Adrenal gland (tissue), 19 donors: Measurements from ENCODE around the gene TMA16. TPM values are rescaled to one million over a fixed set of nuclear protein-coding genes. Genes with fewer than 3 reads are reported as not detected.
A peak's percentile ranks its signal among the peaks of the same experiment; 100 is the strongest.
"Not testable (repeated sequence)": the region's sequence is repeated elsewhere in the genome, so short reads cannot be mapped to it uniquely, and the experiment has no call there.

Source experiments
- DNase-seq, 7 donors: peaks; one replicate each; pipeline ENCODE4 v3.0.0-alpha.2; 2019 to 2020
- H3K27ac ChIP-seq, 5 donors: fragments of 200-600 bp; sonication (generic) in 4 of 5; 1 replicate in 3 of 5; 2 replicates in 2 of 5; pipeline versions ENCODE4 v1.5.1 to v1.8.0; 2016 to 2020; ENCODE audit warnings: mild to moderate bottlenecking in 1 of 5
- H3K27me3 ChIP-seq: fragments of 200-600 bp; 2 replicates; pipeline ENCODE4 v1.8.0; 2021
- H3K36me3 ChIP-seq, 2 donors: fragments of 200-600 bp; replicated peaks in 1 of 2; 1 replicate in 1 of 2; 2 replicates in 1 of 2; pipeline versions ENCODE4 v1.5.1 to v1.8.0; 2018 to 2022
- H3K4me1 ChIP-seq, 2 donors: fragments of 200-600 bp; replicated peaks in 1 of 2; 1 replicate in 1 of 2; 2 replicates in 1 of 2; pipeline versions ENCODE4 v1.5.1 to v1.8.0; 2018 to 2021
- H3K4me3 ChIP-seq, 4 donors: fragments of 200-600 bp; sonication (generic) in 3 of 4; one replicate each; pipeline ENCODE4 v1.5.1; 2016 to 2018
- H3K9me3 ChIP-seq, 3 donors: fragments of 200-600 bp; sonication (generic) in 1 of 3; replicated peaks in 1 of 3; 1 replicate in 2 of 3; 2 replicates in 1 of 3; pipeline versions ENCODE4 v1.5.1 to v1.8.0; 2016 to 2021
- POLR2A ChIP-seq, 2 donors: fragments of 450-650 bp; IDR thresholded peaks; one replicate each; pipeline ENCODE4 v1.6.1; 2017; ENCODE audit warnings: antibody characterized with exemption in 2 of 2, mild to moderate bottlenecking in 2 of 2, moderate library complexity in 1 of 2
- WGBS, 4 donors: extraction: QIAGEN DNeasy Blood & Tissue Kit in 2 of 4; methylation state at CpG; one replicate each; pipeline versions ENCODE4 v1.1.5 to v1.1.7; 2013 to 2017; 5-methylcytosine and 5-hydroxymethylcytosine counted together
- intact Hi-C, 2 donors: fragments of 100-400 bp; cut with DNase I; formaldehyde crosslinking; loops; one replicate each; pipeline versions ENCODE4 v1.14.1 to v1.15.0; 2022 to 2023
- long read RNA-seq, 10 donors: library from polyadenylated mRNA in 3 of 10; unstranded in 2 of 10; stranded (forward) in 1 of 10; transcript quantifications; one replicate each; pipeline ENCODE4 v2.0.0 and lab custom pipeline, GENCODE V29; 2021 to 2026
- polyA plus RNA-seq, 3 donors: library from polyadenylated mRNA; stranded (reverse); fragments of 200-250 nt in 2 of 3; fragments of 350-450 nt in 1 of 3; fragmentation: Illumina TruSeq in 1 of 3; extraction: RNeasy Lipid Tissue Mini Kit (QIAGEN cat#74804) in 1 of 3; gene quantifications; one replicate each; pipeline ENCODE4 v1.2.3, GENCODE V29; 2013 to 2014
- total RNA-seq, 9 donors: library from RNA; depleted of rRNA in 4 of 9; stranded (reverse); fragments of >200 nt in 4 of 9; fragments of 120-200 nt in 1 of 9; fragmentation: NEBNext Ultra II Directional in 1 of 9; extraction: Animal tissue kit (Norgen Biotek cat#: 25700) in 1 of 9; gene quantifications; one replicate each; pipeline versions ENCODE4 v1.1.0 to v1.2.4, GENCODE V29; 2013 to 2023
- TF ChIP-seq, protein P1 (sequence below), 6 experiments: fragments of 450-650 bp in 4 of 6; fragments of 200-600 bp in 2 of 6; sonication (generic) in 1 of 6; IDR thresholded peaks; 1 replicate in 5 of 6; 2 replicates in 1 of 6; pipeline versions ENCODE4 v1.5.1 to v1.8.0; 2016 to 2021; ENCODE audit warnings: antibody characterized with exemption in 6 of 6, mild to moderate bottlenecking in 2 of 6, moderate library complexity in 1 of 6
- donor health status: healthy with polysubstance abuse.
- donor health status: Bipolar disorder and iron deficiency.
- donor health status: DM: yes; HTN: yes; CAD: no.
- donor health status: DM: no; HTN: no; CAD: no.
- donor health status: DM: no; HTN: no; CAD: no.
- donor health status: DM: yes; HTN: yes; CAD: no.

Gene TMA16
- total RNA-seq (10 to 100 TPM; 12.7 to 63.1 (median 18.5) TPM), polyA plus RNA-seq (10 to 100 TPM in 2 of 3 donors, 1 to 10 TPM in 1; 7.7 to 30.1 (median 11.5) TPM)
- long read RNA-seq, donor 1, transcript TMA16-201 (7 exons, 1,978 nt), result major isoform, 9 of 12 reads
- long read RNA-seq, donor 1, partial matches to known transcripts, result 0 of 12 reads
- long read RNA-seq, donor 1, other reads (novel, unspliced or antisense), result 0 of 12 reads
- long read RNA-seq, donor 2, transcript TMA16-201 (7 exons, 1,978 nt), result major isoform, 9 of 27 reads
- long read RNA-seq, donor 2, partial matches to known transcripts, result 17 of 27 reads
- long read RNA-seq, donor 2, other reads (novel, unspliced or antisense), result 0 of 27 reads
- long read RNA-seq, donor 3, transcript TMA16-201 (7 exons, 1,978 nt), result major isoform, 12 of 12 reads
- long read RNA-seq, donor 3, partial matches to known transcripts, result 0 of 12 reads
- long read RNA-seq, donor 3, other reads (novel, unspliced or antisense), result 0 of 12 reads
- long read RNA-seq, donor 4, transcript TMA16-201 (7 exons, 1,978 nt), result major isoform, 5 of 7 reads
- long read RNA-seq, donor 4, partial matches to known transcripts, result 1 of 7 reads
- long read RNA-seq, donor 4, other reads (novel, unspliced or antisense), result 1 of 7 reads
- long read RNA-seq, donor 5, transcript TMA16-201 (7 exons, 1,978 nt), result major isoform, 10 of 14 reads
- long read RNA-seq, donor 5, partial matches to known transcripts, result 1 of 14 reads
- long read RNA-seq, donor 5, other reads (novel, unspliced or antisense), result 2 of 14 reads
- long read RNA-seq, donor 6, partial matches to known transcripts, result 2 of 5 reads
- long read RNA-seq, donor 6, other reads (novel, unspliced or antisense), result 0 of 5 reads
- long read RNA-seq, donor 7, transcript TMA16-201 (7 exons, 1,978 nt), result major isoform, 7 of 8 reads
- long read RNA-seq, donor 7, partial matches to known transcripts, result 0 of 8 reads
- long read RNA-seq, donor 7, other reads (novel, unspliced or antisense), result 0 of 8 reads
- long read RNA-seq, donor 8, transcript TMA16-201 (7 exons, 1,978 nt), result major isoform, 10 of 11 reads
- long read RNA-seq, donor 8, partial matches to known transcripts, result 0 of 11 reads
- long read RNA-seq, donor 8, other reads (novel, unspliced or antisense), result 0 of 11 reads
- long read RNA-seq, donor 9, transcript TMA16-201 (7 exons, 1,978 nt), result major isoform, 9 of 13 reads
- long read RNA-seq, donor 9, partial matches to known transcripts, result 0 of 13 reads
- long read RNA-seq, donor 9, other reads (novel, unspliced or antisense), result 0 of 13 reads
- long read RNA-seq, donor 10, partial matches to known transcripts, result 0 of 1 reads
- long read RNA-seq, donor 10, other reads (novel, unspliced or antisense), result 0 of 1 reads

DNA sequence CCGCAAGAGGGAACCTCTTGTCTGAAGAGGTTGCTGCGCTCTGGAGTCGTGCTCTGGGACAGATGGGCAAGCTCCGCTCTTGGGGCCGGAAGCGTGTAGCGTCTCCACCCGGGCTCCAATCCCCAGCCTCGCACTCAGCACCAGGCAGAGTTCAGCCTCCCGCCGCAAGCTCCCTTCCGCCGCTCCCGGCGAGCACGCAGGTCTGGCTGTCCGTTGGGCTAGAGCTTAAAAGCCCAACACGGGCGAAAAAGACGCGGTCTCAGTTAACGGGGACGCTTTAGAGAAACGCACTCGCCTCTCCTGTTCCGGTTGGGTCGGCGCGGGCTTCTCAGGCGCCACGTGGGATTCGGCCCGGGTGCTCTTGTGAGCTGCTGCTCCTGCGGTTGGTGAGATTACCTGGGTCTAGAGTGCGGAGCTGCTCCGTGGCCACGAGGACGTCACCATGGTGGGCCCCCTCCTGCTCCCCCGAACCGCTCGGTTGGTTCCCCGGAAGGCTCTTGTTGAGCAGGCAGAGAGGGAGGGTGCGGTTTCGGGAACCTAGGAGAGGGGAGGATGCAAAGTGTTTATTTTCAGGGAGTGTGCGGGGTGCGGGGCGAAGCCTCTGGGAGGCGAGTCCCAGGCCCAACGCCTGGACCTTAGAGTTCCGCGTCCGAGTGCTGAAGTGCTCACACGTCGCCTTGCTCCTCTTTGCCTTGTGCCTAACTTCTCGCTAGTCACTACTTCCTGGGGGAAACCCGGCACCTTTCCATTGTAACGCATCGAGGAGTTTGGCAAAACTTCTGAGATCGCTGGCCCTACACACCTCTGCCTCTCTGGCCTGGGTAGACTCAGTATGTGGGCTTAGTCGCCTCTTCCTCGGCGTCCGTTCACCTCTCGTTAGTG lies at the start of gene TMA16:
TMA16 (plus strand) TSS at position 331 of the 882 bp plus-strand sequence; CDS start at position 443, 112 bp downstream.
- H3K9me3 ChIP-seq, result no peaks in the 10 kb centered on the region
- intact Hi-C loops, result no loop called here
- no peaks in the 10 kb centered on the region for H3K27me3 ChIP-seq
- peak within 1 kb of the TSS; percentile 42 to 90 (median 70) for H3K27ac ChIP-seq
- TF ChIP-seq POLR2A (IDR thresholded peaks at IDR 0.05), result peak; percentile 11 to 67
- TF ChIP-seq, protein P1, sequence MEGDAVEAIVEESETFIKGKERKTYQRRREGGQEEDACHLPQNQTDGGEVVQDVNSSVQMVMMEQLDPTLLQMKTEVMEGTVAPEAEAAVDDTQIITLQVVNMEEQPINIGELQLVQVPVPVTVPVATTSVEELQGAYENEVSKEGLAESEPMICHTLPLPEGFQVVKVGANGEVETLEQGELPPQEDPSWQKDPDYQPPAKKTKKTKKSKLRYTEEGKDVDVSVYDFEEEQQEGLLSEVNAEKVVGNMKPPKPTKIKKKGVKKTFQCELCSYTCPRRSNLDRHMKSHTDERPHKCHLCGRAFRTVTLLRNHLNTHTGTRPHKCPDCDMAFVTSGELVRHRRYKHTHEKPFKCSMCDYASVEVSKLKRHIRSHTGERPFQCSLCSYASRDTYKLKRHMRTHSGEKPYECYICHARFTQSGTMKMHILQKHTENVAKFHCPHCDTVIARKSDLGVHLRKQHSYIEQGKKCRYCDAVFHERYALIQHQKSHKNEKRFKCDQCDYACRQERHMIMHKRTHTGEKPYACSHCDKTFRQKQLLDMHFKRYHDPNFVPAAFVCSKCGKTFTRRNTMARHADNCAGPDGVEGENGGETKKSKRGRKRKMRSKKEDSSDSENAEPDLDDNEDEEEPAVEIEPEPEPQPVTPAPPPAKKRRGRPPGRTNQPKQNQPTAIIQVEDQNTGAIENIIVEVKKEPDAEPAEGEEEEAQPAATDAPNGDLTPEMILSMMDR (IDR thresholded peaks at IDR 0.05), result peak in 1 of 6 experiments; percentile 4
- 0 to 1% (median 0%) methylated on average over 22 to 64 of the region's 64 CpGs for WGBS, 4 donors
- DNase-seq, result peak; percentile 80 to 93 (median 90)
- no peaks in the 10 kb centered on the region for H3K36me3 ChIP-seq
- H3K4me1 ChIP-seq, result peaks cover 0 to 19% of the 10 kb centered on the region in 2 donors
- H3K4me3 ChIP-seq, result peak within 1 kb of the TSS; percentile 49 to 89 (median 85)

DNA sequence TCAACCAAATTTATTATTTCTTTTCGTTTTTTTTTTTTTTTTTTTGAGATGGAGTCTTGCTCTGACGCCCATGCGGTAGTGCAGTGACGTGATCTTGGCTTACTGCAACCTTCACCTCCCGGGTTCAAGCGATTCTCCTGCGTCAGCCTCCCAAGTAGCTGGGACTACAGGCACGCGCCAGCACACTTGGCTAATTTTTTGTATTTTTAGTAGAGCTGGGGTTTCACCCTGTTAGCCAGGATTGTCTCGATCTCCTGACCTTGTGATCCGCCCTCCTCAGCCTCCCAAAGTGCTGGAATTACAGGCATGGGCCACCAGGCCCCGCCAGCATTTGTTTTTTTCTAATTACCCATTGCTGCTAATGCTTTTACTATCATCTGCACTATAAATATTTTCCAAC lies 47.5 kb upstream of the TMA16 start:
- H3K4me1 ChIP-seq, H3K27me3 ChIP-seq, H3K36me3 ChIP-seq, intact Hi-C loops, H3K9me3 ChIP-seq, H3K27ac ChIP-seq, H3K4me3 ChIP-seq: not testable (repeated sequence)
- DNase-seq, result peak in 6 of 7 donors; percentile 16 to 70 (median 33)
- WGBS, 4 donors, result 69 to 73% (median 71%) methylated on average over 12 of the region's 12 CpGs

- Histone ChIP-seq H3K9me3 (no peaks in the 10 kb centered on the region), H3K27me3 (no peaks in the 10 kb centered on the region), H3K4me3 (no peak overlapping the region), H3K4me1 (no peaks in the 10 kb centered on the region), H3K27ac (no peak overlapping the region), H3K36me3 (no peaks in the 10 kb centered on the region)
- TF ChIP-seq, protein P1 (IDR thresholded peaks at IDR 0.05), result no peak
- no peak for TF ChIP-seq POLR2A (IDR thresholded peaks at IDR 0.05)
- intact Hi-C loops, result no loop called here
- WGBS, 4 donors, result 23 to 33% (median 29%) methylated on average over 1 of the region's 1 CpG
- no peak for DNase-seq
Observed at GRCh38 chr4:163447481-163447880, 47.0 kb upstream of the TMA16 start.
